ENCODE results near the gene PCGF2. TPM values are rescaled to one million over a fixed set of nuclear protein-coding genes. Genes with fewer than 3 reads are reported as not detected.

Gene PCGF2
- total RNA-seq, 1 experiment from 2014 or later: 43.9 TPM

DNA sequence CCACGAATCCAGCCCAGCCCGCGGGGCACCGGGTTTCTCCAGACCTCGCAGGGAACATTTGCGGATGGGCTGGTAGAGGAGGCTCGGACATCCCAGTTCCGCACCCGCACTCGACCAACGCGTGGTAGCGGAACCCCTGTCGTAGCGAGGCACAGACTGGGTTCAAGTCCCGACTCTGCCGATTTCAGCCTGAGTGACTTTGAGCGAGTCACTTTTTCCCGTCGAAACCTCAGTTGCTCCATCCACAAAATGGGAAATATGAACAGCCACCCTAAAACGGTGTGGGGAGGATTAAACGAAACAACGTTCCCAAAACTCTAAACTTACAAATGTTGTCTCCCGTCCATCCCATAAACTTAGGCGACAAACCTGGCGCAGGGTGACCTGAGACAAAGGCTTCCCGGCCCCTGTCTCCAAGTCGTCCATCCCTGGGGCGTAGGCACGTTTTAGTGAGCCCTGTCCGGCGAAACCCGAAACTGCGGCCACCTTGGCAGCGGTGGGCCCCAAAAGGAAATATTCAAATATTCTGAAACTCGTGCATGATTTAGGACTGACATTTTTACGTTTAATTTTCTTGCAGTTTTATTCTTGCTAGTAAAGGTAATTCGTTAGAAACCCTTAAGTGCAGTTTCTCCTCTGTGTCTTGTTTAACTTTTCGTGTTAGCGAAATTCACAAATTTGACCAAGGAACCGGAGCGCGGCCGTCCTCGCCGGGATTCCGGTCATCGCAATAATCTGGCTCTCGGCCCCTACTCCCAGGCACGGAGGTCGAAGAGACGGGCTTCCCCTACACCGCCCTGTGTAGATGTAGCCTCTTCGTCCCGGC lies 45.0 kb downstream of the PCGF2 start:
- in situ Hi-C loops (cut with HindIII; ENCODE audit: low pct_unique_long_range_greater_than_20kb, low sequenced_read_pairs): no loop called here
- Histone ChIP-seq H3K4me1 (ENCODE audit: control insufficient read depth, insufficient read depth, low read length) (peaks cover 10% of the 10 kb centered on the region), H3K9me3 (ENCODE audit: control insufficient read depth, insufficient read depth, low read depth, low read length) (no peaks in the 10 kb centered on the region), H3K4me3 (ENCODE audit: low read depth in 2 of 2, low read length in 2 of 2) (peak overlapping the region; percentile 67 to 82), H3K27me3 (ENCODE audit: control insufficient read depth, insufficient read depth, low read length) (no peaks in the 10 kb centered on the region), H3K27ac (ENCODE audit: low read length) (peak overlapping the region; percentile 90), H3K36me3 (ENCODE audit: control insufficient read depth, insufficient read depth, low read length) (no peaks in the 10 kb centered on the region; the same call in 1 of the 2 replicates)
- intact Hi-C loops (cut with micrococcal nuclease; ENCODE audit: unreplicated experiment): no loop called here
- no peak for TF ChIP-seq TCF7L2 (IDR thresholded peaks at IDR 0.05; ENCODE audit: low read depth, low read length)
- TF ChIP-seq, protein P1, sequence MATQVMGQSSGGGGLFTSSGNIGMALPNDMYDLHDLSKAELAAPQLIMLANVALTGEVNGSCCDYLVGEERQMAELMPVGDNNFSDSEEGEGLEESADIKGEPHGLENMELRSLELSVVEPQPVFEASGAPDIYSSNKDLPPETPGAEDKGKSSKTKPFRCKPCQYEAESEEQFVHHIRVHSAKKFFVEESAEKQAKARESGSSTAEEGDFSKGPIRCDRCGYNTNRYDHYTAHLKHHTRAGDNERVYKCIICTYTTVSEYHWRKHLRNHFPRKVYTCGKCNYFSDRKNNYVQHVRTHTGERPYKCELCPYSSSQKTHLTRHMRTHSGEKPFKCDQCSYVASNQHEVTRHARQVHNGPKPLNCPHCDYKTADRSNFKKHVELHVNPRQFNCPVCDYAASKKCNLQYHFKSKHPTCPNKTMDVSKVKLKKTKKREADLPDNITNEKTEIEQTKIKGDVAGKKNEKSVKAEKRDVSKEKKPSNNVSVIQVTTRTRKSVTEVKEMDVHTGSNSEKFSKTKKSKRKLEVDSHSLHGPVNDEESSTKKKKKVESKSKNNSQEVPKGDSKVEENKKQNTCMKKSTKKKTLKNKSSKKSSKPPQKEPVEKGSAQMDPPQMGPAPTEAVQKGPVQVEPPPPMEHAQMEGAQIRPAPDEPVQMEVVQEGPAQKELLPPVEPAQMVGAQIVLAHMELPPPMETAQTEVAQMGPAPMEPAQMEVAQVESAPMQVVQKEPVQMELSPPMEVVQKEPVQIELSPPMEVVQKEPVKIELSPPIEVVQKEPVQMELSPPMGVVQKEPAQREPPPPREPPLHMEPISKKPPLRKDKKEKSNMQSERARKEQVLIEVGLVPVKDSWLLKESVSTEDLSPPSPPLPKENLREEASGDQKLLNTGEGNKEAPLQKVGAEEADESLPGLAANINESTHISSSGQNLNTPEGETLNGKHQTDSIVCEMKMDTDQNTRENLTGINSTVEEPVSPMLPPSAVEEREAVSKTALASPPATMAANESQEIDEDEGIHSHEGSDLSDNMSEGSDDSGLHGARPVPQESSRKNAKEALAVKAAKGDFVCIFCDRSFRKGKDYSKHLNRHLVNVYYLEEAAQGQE (IDR thresholded peaks at IDR 0.05; ENCODE audit: insufficient read depth in 1 of 2, low read depth in 2 of 2, low read length in 1 of 2): no peak
- TF ChIP-seq SIN3A (IDR thresholded peaks at IDR 0.05; ENCODE audit: borderline replicate concordance, insufficient read depth, low read depth, low read length): no peak
- BruUV-seq (replicated peaks): no TSS peak
- no peak for DNase-seq (ENCODE audit: low read depth, low spot score)
- ChIA-PET CTCF (no interaction called here), POLR2A (no interaction called here)
- ATAC-seq: no peak

DNA sequence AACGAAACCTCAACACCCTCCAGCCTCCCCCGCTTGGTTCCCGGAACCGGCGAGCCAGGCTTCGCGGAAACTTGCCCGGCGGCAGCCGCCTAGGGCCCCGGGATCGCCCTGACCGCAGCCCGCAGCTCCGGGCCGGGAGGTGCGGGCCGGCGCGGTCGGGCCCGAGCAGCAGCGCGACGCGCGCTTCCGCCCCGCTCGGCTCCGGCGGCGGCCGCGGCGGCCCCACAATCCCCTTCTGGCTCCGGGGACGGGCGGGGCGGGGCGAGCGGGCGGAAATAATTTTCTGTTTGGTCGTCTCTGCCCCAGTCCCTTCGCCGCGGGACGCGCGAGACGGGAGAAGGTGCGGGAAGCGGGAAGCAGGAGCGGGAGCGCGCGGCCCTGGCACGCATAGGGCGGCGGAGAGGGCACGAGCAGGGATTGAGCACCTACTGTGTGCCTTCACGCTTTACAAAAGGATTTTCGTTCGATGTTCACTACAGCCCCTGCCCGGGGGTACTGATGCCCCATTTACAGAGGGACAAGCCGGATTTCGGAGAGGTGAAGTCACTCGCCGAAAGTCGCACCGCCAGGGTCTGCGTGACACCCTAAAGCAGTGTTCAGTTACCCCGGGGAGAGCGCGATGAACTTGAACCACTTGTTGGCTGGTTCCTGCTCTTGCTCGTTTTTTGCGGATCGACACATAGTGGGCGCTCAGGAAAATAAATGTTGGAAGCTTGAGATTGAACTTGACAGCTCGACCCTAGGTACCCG lies 45.8 kb downstream of the PCGF2 start:
- Histone ChIP-seq H3K4me3 (ENCODE audit: low read depth in 2 of 2, low read length in 2 of 2) (peak overlapping the region; percentile 67 to 82), H3K9me3 (ENCODE audit: control insufficient read depth, insufficient read depth, low read depth, low read length) (no peaks in the 10 kb centered on the region), H3K27ac (ENCODE audit: low read length) (peak overlapping the region; percentile 90), H3K4me1 (ENCODE audit: control insufficient read depth, insufficient read depth, low read length) (peaks cover 10% of the 10 kb centered on the region), H3K36me3 (ENCODE audit: control insufficient read depth, insufficient read depth, low read length) (no peaks in the 10 kb centered on the region; the same call in 1 of the 2 replicates), H3K27me3 (ENCODE audit: control insufficient read depth, insufficient read depth, low read length) (no peaks in the 10 kb centered on the region)
- POLR2A ChIA-PET: no interaction called here
- DNase-seq (ENCODE audit: low read depth, low spot score): no peak
- peak; percentile 73 for ATAC-seq
- intact Hi-C loops (cut with micrococcal nuclease; ENCODE audit: unreplicated experiment) (no loop called here), in situ Hi-C loops (cut with HindIII; ENCODE audit: low pct_unique_long_range_greater_than_20kb, low sequenced_read_pairs) (no loop called here)
- peak; percentile 57; the same call in 1 of the 2 replicates for TF ChIP-seq SIN3A (IDR thresholded peaks at IDR 0.05; ENCODE audit: borderline replicate concordance, insufficient read depth, low read depth, low read length)
- TF ChIP-seq, protein P1 (IDR thresholded peaks at IDR 0.05; ENCODE audit: insufficient read depth in 1 of 2, low read depth in 2 of 2, low read length in 1 of 2): no peak
- TF ChIP-seq POLR2AphosphoS5 (IDR thresholded peaks at IDR 0.05; ENCODE audit: low read depth, low read length): peak; percentile 59
- no peak for TF ChIP-seq TCF7L2 (IDR thresholded peaks at IDR 0.05; ENCODE audit: low read depth, low read length)
- TF ChIP-seq, protein P2, sequence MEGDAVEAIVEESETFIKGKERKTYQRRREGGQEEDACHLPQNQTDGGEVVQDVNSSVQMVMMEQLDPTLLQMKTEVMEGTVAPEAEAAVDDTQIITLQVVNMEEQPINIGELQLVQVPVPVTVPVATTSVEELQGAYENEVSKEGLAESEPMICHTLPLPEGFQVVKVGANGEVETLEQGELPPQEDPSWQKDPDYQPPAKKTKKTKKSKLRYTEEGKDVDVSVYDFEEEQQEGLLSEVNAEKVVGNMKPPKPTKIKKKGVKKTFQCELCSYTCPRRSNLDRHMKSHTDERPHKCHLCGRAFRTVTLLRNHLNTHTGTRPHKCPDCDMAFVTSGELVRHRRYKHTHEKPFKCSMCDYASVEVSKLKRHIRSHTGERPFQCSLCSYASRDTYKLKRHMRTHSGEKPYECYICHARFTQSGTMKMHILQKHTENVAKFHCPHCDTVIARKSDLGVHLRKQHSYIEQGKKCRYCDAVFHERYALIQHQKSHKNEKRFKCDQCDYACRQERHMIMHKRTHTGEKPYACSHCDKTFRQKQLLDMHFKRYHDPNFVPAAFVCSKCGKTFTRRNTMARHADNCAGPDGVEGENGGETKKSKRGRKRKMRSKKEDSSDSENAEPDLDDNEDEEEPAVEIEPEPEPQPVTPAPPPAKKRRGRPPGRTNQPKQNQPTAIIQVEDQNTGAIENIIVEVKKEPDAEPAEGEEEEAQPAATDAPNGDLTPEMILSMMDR (IDR thresholded peaks at IDR 0.05): no peak
- CTCF ChIA-PET: no interaction called here
- TSS peak; percentile 57 for BruUV-seq (replicated peaks)
